PFSK-1 (cell line): ENCODE results near the gene TMED8.

ENCODE experiments used
- POLR2AphosphoS5 ChIP-seq: IDR thresholded peaks from 2 replicates; pipeline ENCODE4 v1.6.1; 2012; ENCODE audit warnings: low read depth, mild to moderate bottlenecking, control low read depth, low read length, moderate library complexity
- REST ChIP-seq, 2 experiments: IDR thresholded peaks; 2 replicates each; pipeline versions ENCODE4 v1.6.1 to v1.8.0; 2011 to 2012; ENCODE audit warnings: low read depth in 2 of 2, low read length in 2 of 2, control low read depth in 1 of 2, inconsistent platforms in 1 of 2, mild to moderate bottlenecking in 1 of 2, moderate library complexity in 1 of 2; ENCODE audit not compliant: insufficient read depth in 1 of 2
- TAF1 ChIP-seq: IDR thresholded peaks from 2 replicates; pipeline ENCODE4 v1.6.1; 2012; ENCODE audit warnings: low read length, control low read depth, borderline replicate concordance; ENCODE audit not compliant: insufficient read depth

- TF ChIP-seq REST (IDR thresholded peaks at IDR 0.05; ENCODE audit: insufficient read depth in 1 of 2, low read depth in 2 of 2, low read length in 2 of 2) (no peak), POLR2AphosphoS5 (no peak), TAF1 (no peak)
Measured at GRCh38 chr14:77316872-77317301, 60.0 kb downstream of the TMED8 start.
